NCI-H2196 treated with DMSO at 0.1 percent for 48 hours (cell line): ENCODE measurements around the gene ITGB3BP.
"Not testable (repeated sequence)": the region's sequence is repeated elsewhere in the genome, so short reads cannot be mapped to it uniquely, and the experiment has no call there.

Experiments used
- DNase-seq: peaks from one replicate; lab custom pipeline; 2025; ENCODE audit not compliant: unreplicated experiment; lab: John Stamatoyannopoulos, UW

ITGB3BP gene, protein sequence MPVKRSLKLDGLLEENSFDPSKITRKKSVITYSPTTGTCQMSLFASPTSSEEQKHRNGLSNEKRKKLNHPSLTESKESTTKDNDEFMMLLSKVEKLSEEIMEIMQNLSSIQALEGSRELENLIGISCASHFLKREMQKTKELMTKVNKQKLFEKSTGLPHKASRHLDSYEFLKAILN

DNA sequence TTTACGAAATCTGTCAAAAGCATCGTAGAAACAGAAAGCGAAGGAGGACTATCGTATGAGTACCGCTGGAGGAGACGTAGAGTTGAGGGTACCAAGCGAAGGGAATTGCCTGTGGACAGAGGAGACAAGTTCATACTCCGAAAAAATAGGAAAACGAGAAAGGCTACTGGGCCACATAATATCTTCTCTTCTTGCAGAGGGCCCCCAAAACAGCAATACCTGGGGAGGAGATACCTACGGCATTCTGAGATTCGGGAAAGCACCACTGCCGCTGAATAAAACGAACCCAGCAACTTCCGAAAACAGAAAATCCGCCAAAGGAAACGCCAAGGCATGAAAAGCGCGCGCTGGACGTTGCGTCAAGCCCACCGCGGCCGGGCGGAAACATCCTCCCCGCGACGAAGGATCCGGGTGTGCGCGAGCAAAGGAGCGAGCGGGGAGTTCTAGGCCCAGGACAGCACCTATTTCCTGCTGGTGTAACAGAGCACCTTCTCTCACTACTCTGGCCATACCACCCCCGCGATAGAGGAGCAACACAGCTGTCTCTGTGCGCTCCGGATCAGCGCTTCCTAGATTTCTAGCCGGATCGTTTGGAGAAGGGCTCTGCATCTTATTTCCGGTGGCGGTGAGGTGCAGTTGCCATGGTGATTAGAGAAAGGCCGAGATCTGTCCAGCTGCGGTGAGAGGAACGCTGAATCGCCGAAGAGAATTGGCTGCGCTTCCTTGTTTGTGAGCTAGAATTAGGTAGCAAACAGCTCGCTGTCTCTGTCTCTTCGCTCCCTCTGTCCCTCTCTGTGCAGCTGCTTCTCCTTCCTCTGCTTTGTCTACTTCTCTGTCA lies at the start of gene ITGB3BP, which contains the start of gene EFCAB7:
TSS of gene ITGB3BP (minus strand) at position 335 of the 838 bp plus-strand sequence. CDS start at position 243, 92 bp downstream.
TSS of gene EFCAB7 (plus strand) at position 635 of the 838 bp plus-strand sequence. CDS start 2,048 bp downstream, outside the sequence.
- peak; percentile 94 for DNase-seq

DNA sequence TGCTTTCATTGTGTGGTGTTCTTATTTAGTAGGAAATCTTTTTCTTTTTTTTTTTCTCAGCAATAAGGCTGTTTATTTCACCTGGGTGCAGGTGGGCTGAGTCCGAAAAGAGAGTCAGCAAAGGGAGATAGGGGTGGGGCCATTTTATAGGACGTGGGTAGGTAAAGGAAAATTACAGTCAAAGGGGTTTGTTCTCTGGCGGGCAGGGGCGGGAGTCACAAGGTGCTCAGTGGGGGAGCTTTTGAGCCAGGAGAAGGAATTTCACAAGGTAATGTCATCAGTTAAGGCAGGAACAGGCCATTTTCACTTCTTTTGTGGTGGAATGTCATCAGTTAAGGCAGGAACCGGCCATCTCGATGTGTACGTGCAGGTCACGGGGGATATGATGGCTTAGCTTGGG lies 49.7 kb upstream of the ITGB3BP start:
- not testable (repeated sequence) for DNase-seq

DNA sequence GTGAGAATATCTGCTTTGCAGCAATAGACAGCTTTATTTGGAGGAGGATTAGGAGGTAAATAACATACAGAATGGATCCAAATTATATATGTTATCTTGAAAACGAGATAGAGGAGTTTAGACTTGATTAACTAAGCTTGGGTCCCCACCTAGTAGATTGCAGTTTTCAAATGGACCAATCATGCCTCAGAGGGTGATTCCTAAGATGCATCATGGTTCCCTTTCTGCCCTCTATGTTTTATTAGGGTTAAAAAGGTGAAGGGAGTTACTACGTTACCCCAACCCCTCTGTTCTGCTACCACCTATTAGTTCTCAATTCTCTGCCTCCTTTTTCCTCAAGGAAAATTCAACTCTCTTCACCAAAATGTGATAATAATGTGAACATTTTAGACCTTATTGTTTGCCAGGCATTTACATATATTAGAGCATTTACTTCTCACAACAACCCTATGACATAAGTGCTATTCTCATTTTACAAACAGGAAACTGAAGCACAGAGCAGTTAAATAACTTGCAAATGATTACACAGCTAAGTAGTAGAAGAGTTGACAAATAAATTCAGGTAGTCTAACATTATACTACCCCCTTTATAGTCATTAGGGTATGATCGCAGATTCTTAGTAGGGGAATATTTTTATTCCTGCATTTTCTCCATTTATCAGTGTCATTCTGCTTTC lies 46.8 kb upstream of the ITGB3BP start:
- DNase-seq: no peak

DNA sequence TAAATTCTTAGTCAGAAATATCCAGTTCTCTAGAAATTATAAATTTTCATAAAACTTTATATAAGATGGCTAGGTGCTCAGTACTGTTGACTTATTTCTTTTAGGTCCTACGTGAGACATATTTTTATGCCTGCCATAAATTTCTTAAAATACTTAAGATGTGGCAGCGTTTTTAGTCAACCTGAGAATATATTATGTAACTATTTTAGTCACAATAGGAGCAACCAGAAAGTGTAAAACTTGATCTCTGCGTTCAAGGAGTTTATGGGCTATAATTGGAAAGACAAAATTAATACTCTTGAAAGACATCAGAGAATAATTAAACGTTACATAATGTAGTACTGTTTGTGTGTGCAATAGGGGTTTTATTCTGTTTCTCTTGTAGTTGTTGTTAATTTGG lies 46.0 kb upstream of the ITGB3BP start:
- no peak for DNase-seq

DNA sequence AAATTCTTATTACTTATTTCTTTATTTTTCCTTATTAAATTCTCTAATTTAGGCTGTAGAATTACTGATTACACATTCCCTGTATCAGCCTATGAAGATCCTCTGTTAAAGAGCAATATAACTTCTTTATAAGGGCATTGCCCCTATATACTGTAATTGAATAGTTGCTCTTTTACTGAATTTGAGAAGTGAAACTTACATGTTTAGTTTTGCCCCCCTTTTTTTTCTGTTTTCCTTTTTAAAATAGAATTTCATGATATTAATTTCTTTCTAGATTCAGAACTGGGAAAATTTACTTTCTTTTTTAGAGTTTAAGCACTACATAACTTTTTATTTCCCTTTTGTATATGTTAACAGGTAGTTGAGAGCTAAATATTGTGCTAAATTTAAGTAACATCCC lies 40.7 kb upstream of the ITGB3BP start:
- DNase-seq: no peak

DNA sequence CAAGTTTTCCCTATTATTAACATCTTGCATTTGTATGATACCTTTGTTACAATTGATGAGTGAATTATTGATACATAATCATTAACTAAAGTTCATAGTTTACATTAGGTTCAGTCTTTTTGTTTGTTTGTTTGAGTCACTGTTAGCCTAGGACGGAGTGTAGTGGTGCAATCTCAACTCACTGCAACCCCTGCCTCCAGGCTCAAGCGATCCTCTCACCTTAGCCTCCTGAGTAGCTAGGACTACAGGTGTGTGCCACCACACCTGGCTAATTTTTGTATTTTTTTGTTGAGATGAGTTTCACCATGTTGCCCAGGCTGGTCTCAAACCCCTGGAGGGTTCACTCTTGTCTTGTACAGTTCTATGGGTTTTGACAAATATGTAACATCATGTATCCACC lies 36.3 kb upstream of the ITGB3BP start:
- DNase-seq: no peak

DNA sequence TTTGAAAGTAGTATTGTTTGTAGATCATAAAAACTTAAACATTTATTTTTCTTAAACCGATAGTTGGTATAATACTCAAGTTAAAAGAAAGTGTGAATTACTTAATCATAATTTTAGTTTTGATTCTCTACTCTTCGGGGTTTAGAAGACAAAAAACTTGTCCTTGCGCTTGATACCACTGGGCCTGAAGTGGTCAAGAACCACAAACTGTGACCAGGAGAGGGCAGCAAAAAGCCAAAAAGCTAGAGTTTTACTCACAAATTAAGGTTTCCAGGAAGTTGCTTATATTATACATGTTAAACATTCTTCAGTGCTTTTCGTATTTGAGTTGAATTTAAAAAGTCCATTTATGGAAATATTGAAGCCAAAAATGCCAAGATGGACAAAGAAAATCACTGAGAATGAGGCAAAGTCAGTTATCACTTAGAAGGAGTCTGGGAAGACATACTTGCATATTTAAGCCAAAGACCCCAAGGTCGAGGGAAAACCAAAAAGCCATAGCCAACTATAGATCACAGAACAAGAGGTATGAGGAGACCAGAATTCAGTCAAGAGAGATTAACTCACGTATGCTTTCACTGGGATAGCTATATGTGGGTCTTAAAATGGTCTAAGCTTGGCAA lies 34.5 kb upstream of the ITGB3BP start:
- DNase-seq: no peak

DNA sequence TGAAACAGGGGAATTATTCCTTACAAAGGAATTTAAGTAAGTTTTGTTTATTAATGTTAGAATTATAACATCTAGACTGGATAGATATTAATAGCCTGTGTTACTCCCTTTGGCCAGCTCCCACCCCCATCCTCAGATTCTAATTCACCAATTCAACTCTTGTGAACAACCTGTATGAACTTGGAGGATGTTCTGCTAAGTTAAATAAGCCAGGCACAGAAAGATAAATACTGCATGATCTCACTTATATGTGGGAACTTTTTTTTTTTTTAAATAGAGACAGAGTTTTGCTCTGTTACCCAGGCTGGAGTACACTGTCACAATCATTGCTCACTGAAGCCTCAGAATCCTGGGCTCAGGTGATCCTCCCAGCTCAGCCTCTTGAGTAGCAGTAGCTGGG lies 32.5 kb upstream of the ITGB3BP start:
- no peak for DNase-seq

DNA sequence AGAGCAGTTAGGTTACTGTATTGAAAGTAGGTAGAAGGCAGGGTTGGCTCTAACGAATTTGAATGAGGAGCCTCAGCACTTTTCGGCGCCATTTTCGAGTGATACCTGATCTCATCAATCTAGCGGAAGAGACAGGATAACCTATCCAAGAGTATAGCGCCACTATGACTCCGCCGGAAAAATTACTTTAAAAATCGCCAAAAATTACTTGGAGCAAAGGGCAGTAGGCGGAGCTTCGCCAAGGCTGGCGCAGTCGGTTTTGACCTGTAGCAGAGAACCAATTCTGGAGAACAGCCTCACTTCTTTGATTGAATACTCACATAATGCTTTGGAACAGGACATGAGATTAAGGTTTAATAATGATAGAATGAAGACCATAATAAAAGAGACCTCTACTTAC lies 25.9 kb upstream of the ITGB3BP start:
- DNase-seq: no peak

DNA sequence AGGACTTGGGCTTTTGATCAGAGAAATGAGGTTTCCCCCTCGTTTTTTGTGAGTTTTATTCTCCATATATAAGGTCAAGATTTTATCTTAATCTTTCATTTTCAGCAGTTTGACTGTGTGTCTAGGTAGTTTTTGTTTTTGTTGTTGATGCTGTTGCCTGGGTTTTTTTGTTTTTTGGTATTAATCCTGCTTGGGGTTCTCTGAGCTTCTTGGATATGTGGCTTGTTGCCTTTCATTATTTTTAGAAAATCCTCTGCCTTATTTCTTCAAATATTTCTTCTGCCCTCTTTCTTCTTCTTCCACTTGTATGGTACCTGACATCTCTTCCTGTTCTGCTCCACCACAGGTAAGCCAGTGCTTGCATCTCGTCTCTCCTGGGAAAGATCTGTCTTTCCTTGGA lies 25.3 kb upstream of the ITGB3BP start:
- DNase-seq: no peak

DNA sequence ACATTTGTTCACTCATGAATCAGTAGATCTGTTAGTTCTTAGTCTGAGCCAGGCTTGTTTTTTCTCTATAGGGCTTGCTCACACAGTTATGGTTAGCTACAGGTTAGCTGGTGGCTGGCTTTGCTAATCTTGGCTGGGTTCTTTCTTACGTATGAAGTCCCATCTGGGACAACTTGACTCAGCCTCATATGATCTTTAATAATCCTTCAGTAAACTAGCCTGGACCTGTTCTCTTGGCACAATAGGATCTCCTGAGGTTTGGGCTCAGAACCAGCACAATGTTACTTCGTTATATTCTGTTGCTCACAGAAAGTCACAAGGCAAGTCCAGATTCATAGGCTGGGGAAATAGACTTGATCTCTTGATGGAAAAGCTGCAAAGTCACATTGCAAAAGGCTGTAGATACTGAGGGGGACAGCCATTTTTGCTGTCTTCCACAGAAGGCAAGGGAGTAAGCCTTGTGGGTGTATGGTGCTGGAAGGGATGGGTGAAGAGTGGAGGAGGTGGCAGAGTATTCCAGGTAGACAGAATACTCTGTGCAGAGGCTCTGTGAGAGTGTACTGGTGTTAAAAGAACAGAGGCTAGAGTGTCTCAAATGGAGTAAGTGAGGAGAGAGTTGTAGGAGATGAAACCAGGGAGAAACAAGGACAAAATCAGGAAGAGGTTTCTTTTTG lies 24.7 kb upstream of the ITGB3BP start:
- DNase-seq: no peak

DNA sequence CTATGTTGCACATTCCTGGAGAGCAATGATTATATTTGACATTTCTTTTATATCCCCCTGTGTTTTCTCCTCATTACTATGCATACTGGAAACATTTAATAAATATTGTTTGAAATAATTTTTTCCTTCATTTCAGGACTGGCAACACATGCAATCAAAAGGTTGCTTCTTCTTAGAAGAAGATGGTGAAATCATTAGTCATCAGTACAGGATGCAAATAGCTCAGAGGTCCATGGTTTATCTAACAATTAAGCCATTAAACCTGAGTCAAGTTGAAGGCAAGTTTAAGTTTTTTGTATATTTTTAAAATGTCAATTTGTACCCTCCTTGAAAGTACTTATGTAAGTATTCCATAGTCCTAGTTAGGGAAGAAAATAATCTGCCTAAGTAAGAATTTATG lies 22.8 kb upstream of the ITGB3BP start:
- DNase-seq: no peak

DNA sequence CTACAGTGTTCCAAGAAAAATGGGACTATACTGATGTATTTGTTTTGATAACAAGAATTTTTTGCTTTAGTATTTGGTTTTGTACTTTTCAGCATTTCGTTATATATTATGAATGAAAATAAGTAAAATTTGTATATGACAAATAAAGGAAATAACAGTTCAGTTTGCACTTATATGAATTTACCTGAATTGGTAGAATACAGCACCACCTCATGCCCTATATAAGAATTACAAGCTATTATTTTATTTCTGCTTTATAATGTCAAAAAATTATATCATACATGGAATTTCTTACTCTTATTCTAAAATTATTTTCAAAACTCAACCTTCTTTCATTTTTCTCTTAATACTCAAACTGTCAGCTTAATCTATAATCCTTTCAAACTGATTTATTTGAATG lies 14.9 kb upstream of the ITGB3BP start:
- DNase-seq: no peak

DNA sequence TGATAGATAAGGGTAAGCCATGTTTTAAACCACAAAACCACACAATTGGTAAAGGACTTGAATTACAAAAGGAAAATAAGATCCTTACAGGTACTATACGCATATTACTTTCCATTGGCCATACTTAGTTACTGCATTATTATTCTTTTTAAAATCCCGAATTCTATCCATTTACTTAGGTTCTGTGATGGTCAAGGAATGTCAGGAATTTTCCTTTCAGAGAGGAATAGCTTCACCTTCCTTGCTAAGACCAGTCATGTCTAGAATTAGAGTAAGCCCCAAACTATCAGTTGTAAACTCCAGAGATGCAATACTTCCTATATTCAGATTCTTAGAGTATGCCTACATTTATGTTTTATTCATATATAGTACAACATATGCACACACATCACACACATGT lies 14.0 kb upstream of the ITGB3BP start:
- DNase-seq: no peak

DNA sequence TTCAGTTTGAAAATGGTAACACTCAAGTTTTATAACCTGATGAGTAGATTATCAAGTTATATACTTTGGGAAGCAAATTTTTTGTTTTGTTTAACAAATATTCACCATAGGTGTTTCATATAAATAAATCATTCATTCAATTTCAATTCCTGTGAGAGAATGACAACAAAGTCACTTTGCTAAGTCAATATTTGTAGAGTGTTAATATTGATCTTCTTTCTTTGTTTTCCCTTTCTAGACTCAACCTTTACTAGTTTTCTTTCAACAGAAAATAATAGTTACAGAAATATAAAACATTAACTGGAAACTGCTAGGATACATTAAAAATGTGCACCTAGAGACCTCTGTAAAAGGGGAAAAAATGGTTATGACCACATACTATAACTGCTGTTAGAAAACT lies 11.4 kb upstream of the ITGB3BP start:
- no peak for DNase-seq

DNA sequence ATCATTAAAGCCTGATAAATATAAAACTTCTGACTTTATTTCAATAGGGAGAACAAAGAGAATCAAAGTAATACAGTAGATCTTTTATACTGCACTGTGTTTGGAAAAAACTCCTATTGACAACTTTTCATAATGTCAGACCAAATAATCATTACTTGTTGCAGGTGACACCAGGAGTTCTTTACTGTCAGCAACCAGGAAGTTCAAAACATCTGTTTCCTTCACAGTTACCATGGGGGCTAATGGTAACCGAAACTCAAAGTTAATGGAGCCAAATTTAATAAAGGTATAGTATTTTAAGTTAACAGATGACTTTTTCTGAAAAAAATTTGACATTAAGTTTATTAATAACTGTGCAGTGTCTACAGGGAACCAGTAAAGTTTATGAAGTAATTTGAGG lies 10.9 kb upstream of the ITGB3BP start:
- no peak for DNase-seq

DNA sequence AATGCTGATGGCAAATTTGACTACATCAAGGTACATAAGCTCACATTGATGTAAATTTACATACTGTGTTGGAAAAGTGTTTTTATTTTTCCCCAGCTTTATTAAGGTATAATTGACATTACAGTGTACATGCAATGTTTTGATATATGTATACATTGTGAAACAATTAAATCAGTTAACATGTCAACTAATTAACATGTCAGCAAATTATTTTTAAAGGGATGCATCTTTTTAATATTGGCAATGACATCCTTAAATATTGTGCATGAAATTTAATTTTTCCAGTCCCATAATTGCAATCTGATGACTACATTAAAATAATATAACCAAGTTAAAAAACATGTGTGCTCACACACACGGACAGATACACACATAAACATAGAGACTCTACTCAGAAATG lies 9.7 kb upstream of the ITGB3BP start:
- no peak for DNase-seq

DNA sequence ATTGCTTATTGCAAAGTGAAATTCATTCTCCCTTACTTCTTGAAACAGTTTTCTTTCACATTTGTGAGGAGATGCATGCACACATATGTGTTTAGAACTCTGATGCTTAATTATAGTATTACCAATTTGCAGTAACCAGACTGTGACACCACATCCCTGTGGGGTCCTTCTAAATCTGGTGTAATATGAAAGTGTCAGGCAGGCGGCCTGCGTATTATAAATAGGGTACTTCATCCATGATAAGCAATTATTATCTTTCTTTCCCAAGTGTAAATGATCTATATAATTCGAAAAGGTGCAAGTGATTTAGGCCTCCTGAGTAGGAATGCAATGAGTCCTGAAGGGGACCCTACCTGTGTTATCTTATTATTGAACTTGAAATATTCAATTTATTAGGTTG lies 1.2 kb upstream of the ITGB3BP start:
- DNase-seq: no peak

DNA sequence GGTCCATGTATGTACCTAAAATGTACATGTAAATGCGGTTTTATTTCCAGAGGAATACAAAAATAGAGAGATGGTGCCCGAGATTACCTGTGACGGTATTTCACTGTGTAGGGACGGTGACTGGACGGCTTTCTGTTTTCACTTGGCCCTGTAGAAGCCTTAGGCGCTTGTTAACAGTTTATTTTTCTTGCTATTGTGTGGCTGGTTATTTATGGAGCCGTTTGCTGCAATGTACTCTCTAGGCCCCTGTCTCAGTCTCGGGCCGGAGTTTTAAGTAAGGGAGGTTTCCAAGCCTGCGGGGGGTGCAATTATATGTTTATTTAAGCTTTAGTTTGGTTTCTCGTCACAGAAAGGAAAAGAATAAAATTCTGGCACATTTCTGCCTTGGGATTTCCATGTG lies 713 bp upstream of the ITGB3BP start:
- no peak for DNase-seq

DNA sequence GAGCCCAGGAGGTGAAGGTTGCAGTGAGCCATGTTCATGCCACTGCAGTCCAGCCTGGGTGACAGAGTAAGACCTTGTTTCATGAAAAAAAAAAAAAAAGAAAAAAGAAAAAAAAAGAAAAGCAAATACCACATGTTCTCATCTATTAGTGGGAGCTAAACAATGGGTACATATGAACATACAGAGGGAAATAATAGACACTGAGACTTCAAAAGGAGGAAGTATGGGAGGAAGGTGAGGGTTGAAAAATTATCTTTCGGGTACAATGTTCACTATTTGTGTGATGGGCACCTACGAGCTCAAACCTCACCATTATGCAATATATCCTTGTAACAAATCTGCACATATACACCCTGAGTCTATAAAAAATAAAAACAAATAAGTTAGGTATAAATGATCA lies 6.4 kb downstream of the ITGB3BP start:
- DNase-seq: no peak

DNA sequence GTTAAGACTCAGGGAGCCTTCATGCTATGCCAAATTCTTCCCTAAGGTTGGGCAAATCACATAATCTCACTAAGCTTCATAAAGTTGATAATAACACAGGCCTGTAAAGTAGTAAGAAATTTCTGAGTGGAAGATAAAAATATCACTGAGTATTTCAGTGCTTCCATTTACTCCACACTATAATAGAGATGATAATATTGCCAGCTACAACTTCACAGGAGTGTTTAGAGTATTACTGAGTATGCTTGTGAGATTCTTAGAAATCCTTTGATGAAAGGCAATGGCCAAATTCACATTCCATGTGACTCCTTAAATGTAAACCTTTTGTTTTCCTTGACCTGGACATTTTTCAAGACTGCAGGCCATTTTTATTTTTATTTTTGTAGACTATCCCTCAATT lies 10.4 kb downstream of the ITGB3BP start:
- DNase-seq: no peak
